Neural progenitor cell (in vitro differentiated cells): ENCODE data around the gene GPD2. TPM values are rescaled to one million over a fixed set of nuclear protein-coding genes. Genes with fewer than 3 reads are reported as not detected.

Experiments
- DNase-seq: peaks from one replicate; pipeline ENCODE4 v3.0.0-alpha.2; 2016; ENCODE audit warnings: low spot score
- H2AFZ ChIP-seq: fragments of 200-600 bp; sonication (generic); replicated peaks from 2 replicates; pipeline ENCODE4 v1.6.1; 2016; ENCODE audit warnings: antibody characterized with exemption
- H3F3A ChIP-seq: fragments of 200-600 bp; sonication (generic); 2 replicates; pipeline ENCODE4 v1.6.1; 2016; ENCODE audit warnings: antibody characterized with exemption, low read depth
- H3K27ac ChIP-seq: fragments of 200-600 bp; sonication (generic); 2 replicates; pipeline ENCODE4 v1.5.1; 2016; ENCODE audit warnings: mild to moderate bottlenecking
- H3K27me3 ChIP-seq: fragments of 200-600 bp; sonication (generic); 2 replicates; pipeline ENCODE4 v1.6.1; 2016; ENCODE audit warnings: mild to moderate bottlenecking, moderate library complexity
- H3K36me3 ChIP-seq: fragments of 200-600 bp; sonication (generic); 2 replicates; pipeline ENCODE4 v1.5.1; 2016
- H3K4me1 ChIP-seq: fragments of 200-600 bp; sonication (generic); 2 replicates; pipeline ENCODE4 v1.6.1; 2016; ENCODE audit warnings: mixed run types
- H3K4me2 ChIP-seq: fragments of 200-600 bp; sonication (generic); 2 replicates; pipeline ENCODE4 v1.6.1; 2016
- H3K4me3 ChIP-seq: fragments of 200-600 bp; sonication (generic); 2 replicates; pipeline ENCODE4 v1.5.1; 2016
- H3K79me2 ChIP-seq: fragments of 200-600 bp; sonication (generic); 2 replicates; pipeline ENCODE4 v1.6.1; 2016; ENCODE audit warnings: low read depth
- H3K9ac ChIP-seq: fragments of 200-600 bp; sonication (generic); 2 replicates; pipeline ENCODE4 v1.6.1; 2016
- H3K9me3 ChIP-seq: fragments of 200-600 bp; sonication (generic); 2 replicates; pipeline ENCODE4 v1.5.1; 2016; ENCODE audit warnings: low read depth
- H4K20me1 ChIP-seq: fragments of 200-600 bp; sonication (generic); 2 replicates; pipeline ENCODE4 v1.6.1; 2016; ENCODE audit warnings: low read depth
- H3K27ac Mint-ChIP-seq: 3 replicates; pipeline ENCODE4 v1.8.0; 2021; ENCODE audit warnings: mixed read lengths
- H3K27me3 Mint-ChIP-seq: 2 replicates; pipeline ENCODE4 v1.8.0; 2022; ENCODE audit warnings: low read depth, mild to moderate bottlenecking, inconsistent platforms, moderate library complexity, mixed read lengths; ENCODE audit not compliant: insufficient read depth
- H3K36me3 Mint-ChIP-seq: 3 replicates; pipeline ENCODE4 v1.8.0; 2021; ENCODE audit warnings: mixed read lengths
- H3K4me1 Mint-ChIP-seq: 3 replicates; pipeline ENCODE4 v1.8.0; 2021; ENCODE audit warnings: mixed read lengths
- H3K4me3 Mint-ChIP-seq: 3 replicates; pipeline ENCODE4 v1.8.0; 2021; ENCODE audit warnings: mild to moderate bottlenecking, moderate library complexity, mixed read lengths
- H3K9me3 Mint-ChIP-seq: 3 replicates; pipeline ENCODE4 v1.8.0; 2020; ENCODE audit warnings: mixed read lengths
- EZH2 ChIP-seq: fragments of 200-600 bp; sonication (generic); IDR thresholded peaks from 2 replicates; pipeline ENCODE4 v1.6.1; 2017; ENCODE audit warnings: antibody characterized with exemption, mild to moderate bottlenecking, moderate library complexity
- EZH2phosphoT487 ChIP-seq: fragments of 200-600 bp; sonication (generic); IDR thresholded peaks from 2 replicates; pipeline ENCODE4 v1.6.1; 2017; ENCODE audit warnings: antibody characterized with exemption
- total RNA-seq: library from RNA; depleted of rRNA; stranded (reverse); fragments of >200 nt; gene quantifications from 2 replicates; pipeline ENCODE4 v1.2.3, GENCODE V29; 2015; ENCODE audit warnings: low replicate concordance
- TF ChIP-seq, protein P1 (sequence below): fragments of 200-600 bp; sonication (generic); IDR thresholded peaks from 2 replicates; pipeline ENCODE4 v1.5.1; 2017; ENCODE audit warnings: antibody characterized with exemption, mild to moderate bottlenecking

Gene GPD2
- total RNA-seq, 1 donor from 2014 or later, result 176 TPM

DNA sequence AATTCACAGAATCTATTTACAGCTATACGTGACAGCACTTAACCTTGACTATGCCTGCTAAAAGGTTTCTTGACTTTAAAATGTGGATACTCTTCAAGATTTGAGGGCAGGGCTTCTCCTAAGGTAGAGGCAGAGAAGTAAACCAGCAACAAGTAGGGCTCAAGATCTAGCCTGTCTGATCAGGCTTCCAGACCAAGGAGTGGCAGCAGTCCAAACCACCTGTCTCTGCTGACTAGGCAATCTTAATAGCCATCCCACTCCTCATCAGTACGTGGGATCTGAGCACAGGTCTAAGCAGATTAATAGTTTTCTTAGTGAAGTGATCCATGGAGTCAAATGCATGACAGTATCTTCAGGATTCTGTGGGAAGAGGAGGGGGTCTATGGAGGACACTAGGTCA is 100.4 kb downstream of the GPD2 start:
- peaks cover 2% of the 10 kb centered on the region for H3K4me1 Mint-ChIP-seq
- no peaks in the 10 kb centered on the region for H3K27me3 ChIP-seq
- no peak overlapping the region for H3K27ac Mint-ChIP-seq
- peaks cover 13% of the 10 kb centered on the region for H3K9me3 Mint-ChIP-seq
- H3K4me3 Mint-ChIP-seq, result no peak overlapping the region
- H3K79me2 ChIP-seq, result no peaks in the 10 kb centered on the region
- peaks cover 4% of the 10 kb centered on the region for H3K27me3 Mint-ChIP-seq
- DNase-seq, result no peak
- TF ChIP-seq EZH2phosphoT487, result no peak
- TF ChIP-seq, protein P1, sequence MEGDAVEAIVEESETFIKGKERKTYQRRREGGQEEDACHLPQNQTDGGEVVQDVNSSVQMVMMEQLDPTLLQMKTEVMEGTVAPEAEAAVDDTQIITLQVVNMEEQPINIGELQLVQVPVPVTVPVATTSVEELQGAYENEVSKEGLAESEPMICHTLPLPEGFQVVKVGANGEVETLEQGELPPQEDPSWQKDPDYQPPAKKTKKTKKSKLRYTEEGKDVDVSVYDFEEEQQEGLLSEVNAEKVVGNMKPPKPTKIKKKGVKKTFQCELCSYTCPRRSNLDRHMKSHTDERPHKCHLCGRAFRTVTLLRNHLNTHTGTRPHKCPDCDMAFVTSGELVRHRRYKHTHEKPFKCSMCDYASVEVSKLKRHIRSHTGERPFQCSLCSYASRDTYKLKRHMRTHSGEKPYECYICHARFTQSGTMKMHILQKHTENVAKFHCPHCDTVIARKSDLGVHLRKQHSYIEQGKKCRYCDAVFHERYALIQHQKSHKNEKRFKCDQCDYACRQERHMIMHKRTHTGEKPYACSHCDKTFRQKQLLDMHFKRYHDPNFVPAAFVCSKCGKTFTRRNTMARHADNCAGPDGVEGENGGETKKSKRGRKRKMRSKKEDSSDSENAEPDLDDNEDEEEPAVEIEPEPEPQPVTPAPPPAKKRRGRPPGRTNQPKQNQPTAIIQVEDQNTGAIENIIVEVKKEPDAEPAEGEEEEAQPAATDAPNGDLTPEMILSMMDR, result no peak
- no peak for TF ChIP-seq EZH2
- H3K9me3 ChIP-seq, result no peaks in the 10 kb centered on the region
- H3K9ac ChIP-seq, result no peak overlapping the region
- no peaks in the 10 kb centered on the region for H4K20me1 ChIP-seq
- no peak overlapping the region for H3K4me2 ChIP-seq
- peaks cover 9% of the 10 kb centered on the region for H3K36me3 Mint-ChIP-seq
- no peak overlapping the region for H3K27ac ChIP-seq
- H3K4me3 ChIP-seq, result no peak overlapping the region
- H2AFZ ChIP-seq, result no peak overlapping the region
- no peaks in the 10 kb centered on the region for H3K4me1 ChIP-seq
- no peaks in the 10 kb centered on the region for H3K36me3 ChIP-seq
- H3F3A ChIP-seq, result peaks cover 2% of the 10 kb centered on the region

- Mint-ChIP-seq H3K27ac (no peak overlapping the region), H3K27me3 (peaks cover 4% of the 10 kb centered on the region), H3K9me3 (peaks cover 13% of the 10 kb centered on the region), H3K36me3 (peaks cover 9% of the 10 kb centered on the region), H3K4me3 (no peak overlapping the region), H3K4me1 (peaks cover 2% of the 10 kb centered on the region)
- TF ChIP-seq, protein P1, result no peak
- no peak for TF ChIP-seq EZH2phosphoT487
- TF ChIP-seq EZH2, result no peak
- no peak for DNase-seq
- Histone ChIP-seq H3K4me3 (no peak overlapping the region), H3K27me3 (no peaks in the 10 kb centered on the region), H3K4me1 (no peaks in the 10 kb centered on the region), H3K27ac (no peak overlapping the region), H3K4me2 (no peak overlapping the region), H3K36me3 (no peaks in the 10 kb centered on the region), H3K9ac (no peak overlapping the region), H3K9me3 (no peaks in the 10 kb centered on the region), H3K79me2 (no peaks in the 10 kb centered on the region), H4K20me1 (no peaks in the 10 kb centered on the region), H2AFZ (no peak overlapping the region), H3F3A (peaks cover 2% of the 10 kb centered on the region)
These were observed 101.0 kb downstream of the GPD2 start for GRCh38 chr2:156537141-156537540.

DNA sequence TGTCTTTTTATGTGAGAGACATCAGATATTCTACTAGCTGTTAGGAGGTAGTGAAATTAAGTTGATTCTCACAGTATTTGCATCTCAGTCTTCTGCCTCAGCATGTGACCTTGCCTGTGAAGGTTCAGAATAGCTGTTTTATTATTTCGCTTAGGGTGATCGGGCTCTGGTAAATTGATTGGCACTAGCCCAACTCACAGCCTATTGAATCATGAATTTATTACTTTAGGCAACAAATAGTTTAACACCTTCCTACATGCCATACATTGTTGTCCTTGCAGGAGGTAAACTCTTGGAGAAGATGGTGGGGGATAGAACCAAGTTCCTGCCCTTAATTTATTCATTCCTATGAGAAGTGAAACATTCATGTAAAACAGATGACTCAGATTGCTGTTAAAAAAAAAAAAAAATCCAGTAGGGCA is 101.9 kb downstream of the GPD2 start:
- no peak for DNase-seq
- no peak overlapping the region for H3K27ac Mint-ChIP-seq
- H3K36me3 Mint-ChIP-seq, result peaks cover 9% of the 10 kb centered on the region
- TF ChIP-seq EZH2, result no peak
- no peak for TF ChIP-seq EZH2phosphoT487
- TF ChIP-seq, protein P1, result no peak
- Histone ChIP-seq H3K4me1 (no peaks in the 10 kb centered on the region), H4K20me1 (no peaks in the 10 kb centered on the region), H3K36me3 (no peaks in the 10 kb centered on the region), H3K4me2 (no peak overlapping the region), H3K27me3 (no peaks in the 10 kb centered on the region), H3K79me2 (no peaks in the 10 kb centered on the region), H3K9me3 (no peaks in the 10 kb centered on the region), H3F3A (peaks cover 2% of the 10 kb centered on the region), H3K27ac (no peak overlapping the region), H3K4me3 (no peak overlapping the region), H3K9ac (no peak overlapping the region), H2AFZ (no peak overlapping the region)
- H3K9me3 Mint-ChIP-seq, result peaks cover 12% of the 10 kb centered on the region
- peaks cover 4% of the 10 kb centered on the region for H3K27me3 Mint-ChIP-seq
- H3K4me3 Mint-ChIP-seq, result no peak overlapping the region
- H3K4me1 Mint-ChIP-seq, result peaks cover 2% of the 10 kb centered on the region
